Measurements from ENCODE around the gene FOXD1.
"Not testable (repeated sequence)": the region's sequence is repeated elsewhere in the genome, so short reads cannot be mapped to it uniquely, and the experiment has no call there.

FOXD1 gene

DNA sequence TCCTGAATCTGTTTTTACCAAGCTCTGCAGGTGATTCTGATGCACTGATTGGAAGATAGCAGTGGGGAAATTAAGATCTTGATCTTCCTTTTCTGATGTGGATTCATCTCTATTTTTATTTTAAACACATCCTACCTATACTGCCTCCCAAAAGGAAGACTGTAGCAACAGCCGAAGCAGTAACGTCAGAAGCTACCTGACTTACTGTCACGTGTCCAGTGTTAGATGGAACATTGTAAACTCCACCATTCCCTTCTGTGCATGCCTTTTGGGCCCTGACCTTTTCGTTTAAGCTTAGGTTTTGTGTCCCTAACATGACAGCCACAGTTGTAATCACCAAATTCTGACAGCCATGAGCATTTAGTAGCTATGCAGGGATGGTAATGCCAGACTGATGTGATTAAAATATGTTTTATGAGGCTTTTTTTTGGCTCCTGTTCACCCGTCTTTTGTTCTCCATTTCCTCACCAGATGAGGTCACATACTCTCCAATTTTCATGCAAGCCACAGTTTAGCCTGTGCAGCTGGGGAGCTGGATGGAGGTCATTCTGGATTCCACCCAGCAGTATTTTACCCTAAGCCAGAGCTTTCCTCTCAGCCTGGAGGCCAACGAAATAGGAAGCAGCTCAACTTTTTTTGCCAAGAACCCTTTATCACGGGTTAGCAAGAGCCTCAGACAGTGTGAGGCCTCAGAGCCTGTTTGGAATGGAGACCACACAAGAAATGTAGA lies 15.6 kb upstream of the FOXD1 start:
- no peak for DNase-seq (ENCODE audit: low read depth in 2 of 2)

- DNase-seq (ENCODE audit: low read depth in 2 of 2): no peak
Observed at GRCh38 chr5:73460133-73460532, 11.6 kb upstream of the FOXD1 start.

DNA sequence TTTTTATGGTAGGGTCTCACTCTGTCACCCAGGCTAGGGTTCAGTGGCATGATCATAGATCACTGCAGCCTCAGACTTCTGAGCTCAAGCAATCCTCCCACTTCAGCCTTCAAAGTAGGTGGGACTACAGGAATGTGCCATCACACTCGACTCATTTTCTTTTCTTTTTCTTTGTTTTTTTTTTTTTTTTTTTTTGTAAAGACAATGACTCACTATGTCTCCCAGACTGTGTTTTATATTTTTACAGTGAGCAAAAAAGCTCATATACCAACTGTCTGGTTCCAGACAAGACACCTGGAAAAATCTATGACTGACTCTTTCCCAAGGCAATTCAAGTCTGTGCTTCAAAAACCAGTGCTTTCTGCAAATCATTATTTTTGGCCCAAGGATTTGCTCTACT lies 10.8 kb upstream of the FOXD1 start:
- DNase-seq (ENCODE audit: low read depth in 2 of 2): no peak

DNA sequence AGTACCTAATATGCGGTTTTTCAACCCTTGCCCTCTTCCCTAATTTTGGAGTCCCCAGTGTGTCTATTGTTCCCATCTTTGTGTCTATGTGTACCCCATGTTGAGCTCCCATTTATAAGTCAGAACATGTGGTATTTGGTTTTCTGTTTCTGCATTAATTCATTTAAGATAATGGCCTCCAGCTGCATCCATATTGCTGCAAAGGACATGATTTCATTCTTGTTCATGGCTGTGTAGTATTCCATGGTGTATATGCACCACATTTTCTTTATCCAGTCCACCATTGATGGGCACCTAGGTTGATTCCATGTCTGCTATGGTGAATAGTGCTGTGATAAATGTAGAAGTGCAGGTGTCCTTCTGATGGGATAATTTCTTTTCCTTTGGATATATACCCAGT lies 7.9 kb upstream of the FOXD1 start:
- not testable (repeated sequence) for DNase-seq (ENCODE audit: low read depth in 2 of 2)

- no peak for DNase-seq (ENCODE audit: low read depth in 2 of 2)
Observed at GRCh38 chr5:73454379-73455036, 5.9 kb upstream of the FOXD1 start.

- no peak for DNase-seq (ENCODE audit: low read depth in 2 of 2)
Observed at GRCh38 chr5:73452215-73452614, 3.6 kb upstream of the FOXD1 start.

DNA sequence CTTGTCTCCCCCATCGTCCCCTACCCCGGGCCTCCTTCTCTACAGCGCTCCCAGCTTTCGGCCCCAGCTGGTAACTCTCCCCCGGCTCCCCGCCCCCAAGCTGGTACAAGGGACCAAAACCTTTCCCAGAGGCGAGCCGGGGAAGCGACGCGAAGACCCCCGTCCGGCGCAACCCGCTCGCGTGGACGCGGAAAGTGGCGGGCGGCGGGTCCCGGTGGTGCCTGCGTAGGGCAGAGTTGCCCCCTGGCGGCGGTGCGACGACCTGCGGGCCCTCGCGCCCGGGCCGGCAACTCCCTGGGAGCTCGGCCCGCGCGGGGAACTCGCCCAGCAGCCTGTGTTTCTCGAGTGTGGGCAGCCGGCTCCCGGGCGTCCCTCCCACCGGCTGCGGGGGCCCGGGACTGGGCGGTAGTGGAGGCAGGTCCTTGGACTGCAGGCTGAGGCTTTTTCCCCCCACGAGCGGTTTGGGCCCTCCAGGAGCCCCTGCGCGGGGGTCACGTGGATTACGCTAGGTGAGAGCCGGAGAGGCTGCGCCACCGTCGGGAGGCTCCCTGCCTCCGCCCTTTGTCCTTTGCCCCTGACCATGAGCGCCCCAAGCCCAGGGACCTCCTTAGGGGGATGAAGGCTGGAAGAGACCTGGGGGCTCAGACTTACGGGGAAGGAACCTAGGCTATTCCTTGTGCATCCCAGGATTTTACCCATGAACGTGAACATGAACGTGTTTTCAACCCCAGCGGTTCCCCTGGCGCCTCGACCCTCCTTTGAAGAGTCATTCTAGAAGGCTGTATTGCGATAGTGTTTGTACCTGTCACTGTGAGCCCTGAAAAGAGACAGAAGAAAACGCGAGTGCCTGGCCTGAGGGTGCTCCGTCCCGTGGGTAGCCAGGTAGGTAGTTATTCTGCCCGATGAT lies 2.9 kb upstream of the FOXD1 start:
- DNase-seq (ENCODE audit: low read depth in 2 of 2): peak; percentile 48 to 53

DNA sequence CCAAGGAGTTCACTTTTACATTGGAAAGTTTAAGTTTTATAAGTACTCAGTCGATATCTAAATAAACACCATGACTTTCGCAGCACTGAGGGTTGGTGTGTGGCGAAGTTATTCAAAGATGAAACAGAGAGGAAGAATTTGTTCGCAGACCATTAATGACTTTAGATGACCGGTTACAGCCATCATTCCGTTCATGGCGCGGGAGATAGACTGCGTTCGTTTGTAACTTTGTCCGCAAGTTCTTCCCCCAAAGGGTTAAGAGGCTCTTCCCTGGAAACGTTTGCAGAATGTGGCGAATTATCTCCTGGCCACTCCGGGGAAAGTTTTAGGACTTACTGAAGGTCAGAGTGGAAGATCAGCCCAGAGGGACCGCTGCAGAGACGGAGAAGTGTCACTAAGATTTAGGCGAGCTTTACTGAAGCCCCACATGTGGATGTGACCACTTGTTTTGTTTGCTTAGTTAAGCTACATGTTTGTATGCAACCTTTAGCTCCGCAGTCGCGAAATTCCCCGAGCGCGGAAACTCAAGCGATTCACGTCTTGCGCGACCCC lies 2.2 kb upstream of the FOXD1 start:
- no peak for DNase-seq (ENCODE audit: low read depth in 2 of 2)

DNA sequence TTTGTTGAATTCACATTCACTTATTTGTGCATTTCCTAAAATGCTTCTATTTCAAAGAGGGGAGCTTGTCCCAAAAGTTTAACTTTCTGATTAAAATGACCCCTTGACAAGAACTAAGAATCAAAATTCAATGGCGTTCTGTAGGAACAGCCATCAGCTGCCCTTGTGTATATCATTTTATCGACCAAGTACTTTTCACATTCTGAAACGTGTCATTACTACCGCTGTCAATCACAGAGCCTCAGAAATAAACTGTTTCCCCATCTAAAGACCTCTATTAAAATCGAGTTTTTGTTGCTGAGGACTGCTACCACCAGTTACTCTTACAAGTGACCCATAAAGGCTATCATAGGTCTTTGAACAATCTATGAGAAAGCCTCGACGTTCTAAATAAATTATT lies 1.6 kb upstream of the FOXD1 start:
- DNase-seq (ENCODE audit: low read depth in 2 of 2): no peak

DNA sequence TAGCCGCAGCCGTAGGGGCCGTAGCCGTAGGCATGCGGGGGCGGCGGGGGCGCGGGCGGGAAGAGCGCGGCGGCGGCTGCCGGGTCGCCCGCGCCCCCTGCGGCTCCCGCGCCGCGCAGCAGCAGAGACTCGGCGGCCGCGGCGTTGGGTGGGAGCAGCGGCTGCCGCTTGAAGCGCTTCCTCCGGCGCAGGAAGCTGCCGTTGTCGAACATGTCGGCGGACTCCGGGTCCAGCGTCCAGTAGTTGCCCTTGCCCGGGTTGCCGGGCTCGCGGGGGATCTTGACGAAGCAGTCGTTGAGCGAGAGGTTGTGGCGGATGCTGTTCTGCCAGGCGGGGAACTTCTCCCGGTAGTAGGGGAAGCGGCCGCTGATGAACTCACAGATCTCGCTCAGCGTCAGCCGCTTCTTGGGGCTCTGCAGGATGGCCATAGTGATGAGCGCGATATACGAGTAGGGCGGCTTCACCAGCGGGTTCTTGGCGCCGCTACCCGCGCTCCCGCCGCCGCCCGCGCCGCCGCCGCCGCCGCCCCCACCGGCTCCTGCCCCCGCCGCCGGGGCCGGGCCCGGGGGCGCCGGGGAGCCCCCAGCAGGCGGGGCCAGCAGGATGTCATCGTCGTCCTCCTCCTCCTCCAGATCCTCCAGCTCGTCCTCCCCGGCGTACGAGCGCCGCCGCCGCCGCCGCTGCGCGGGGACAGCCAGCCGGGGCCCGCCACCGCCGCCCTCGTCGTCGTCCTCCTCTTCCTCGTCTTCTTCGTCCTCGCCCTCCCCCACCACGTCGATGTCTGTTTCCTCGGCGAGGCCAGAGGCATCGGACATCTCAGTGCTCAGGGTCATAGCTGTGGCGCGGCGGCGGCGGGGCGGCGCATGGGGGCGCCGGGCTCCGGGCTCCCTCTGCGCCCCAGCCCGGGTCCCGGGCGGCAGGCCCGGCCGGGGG lies 781 bp downstream of the FOXD1 start:
- no peak for DNase-seq (ENCODE audit: low read depth in 2 of 2)

DNA sequence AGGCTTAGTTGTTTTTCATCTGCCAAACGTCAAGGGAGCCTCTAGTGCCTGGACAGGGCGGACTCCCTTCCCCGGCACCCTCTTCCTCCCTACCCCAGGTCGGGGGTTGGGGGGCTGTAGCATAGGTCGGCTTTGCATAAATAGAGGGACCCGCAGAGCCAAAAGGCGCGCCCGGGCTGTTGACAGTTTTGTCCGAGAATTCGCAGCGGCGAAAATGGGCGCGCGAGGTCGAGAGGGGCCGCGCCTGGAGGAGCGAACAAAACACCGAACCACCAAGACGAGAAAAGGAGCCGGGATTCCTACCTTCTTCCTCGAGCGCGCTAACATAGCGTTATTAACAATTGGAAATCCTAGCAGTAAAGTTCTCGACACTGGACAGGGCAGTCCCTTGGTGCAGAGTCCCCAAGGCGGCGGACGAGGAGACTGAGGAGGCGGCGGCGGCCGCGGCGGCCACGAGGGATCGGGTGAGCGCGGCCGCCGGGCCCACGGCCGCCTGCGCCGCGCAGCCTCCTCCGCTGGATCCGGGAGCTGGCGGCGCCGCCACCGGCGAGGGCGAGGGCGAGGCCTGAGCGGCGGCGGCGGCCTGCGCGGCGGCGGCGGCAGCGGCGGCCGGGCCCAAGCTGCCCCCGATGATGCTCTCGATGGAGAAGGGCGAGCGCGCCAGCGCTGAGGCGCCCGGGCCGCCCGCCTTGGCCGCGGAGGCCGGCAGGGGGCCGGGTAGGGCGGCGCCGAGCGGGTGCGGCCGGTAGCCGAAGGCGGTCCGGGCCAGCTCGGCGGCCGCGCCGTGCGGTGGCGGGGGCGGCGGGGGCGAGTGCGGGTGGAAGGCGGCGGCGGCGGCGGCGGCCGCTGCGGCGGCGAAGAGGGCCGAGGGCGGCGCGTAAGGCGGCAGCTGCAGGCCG lies 1.7 kb downstream of the FOXD1 start:
- DNase-seq (ENCODE audit: low read depth in 2 of 2): no peak

GRCh38 chr5:73445665-73446630 lies 2.6 kb downstream of the FOXD1 start:
- DNase-seq (ENCODE audit: low read depth in 2 of 2): no peak

DNA sequence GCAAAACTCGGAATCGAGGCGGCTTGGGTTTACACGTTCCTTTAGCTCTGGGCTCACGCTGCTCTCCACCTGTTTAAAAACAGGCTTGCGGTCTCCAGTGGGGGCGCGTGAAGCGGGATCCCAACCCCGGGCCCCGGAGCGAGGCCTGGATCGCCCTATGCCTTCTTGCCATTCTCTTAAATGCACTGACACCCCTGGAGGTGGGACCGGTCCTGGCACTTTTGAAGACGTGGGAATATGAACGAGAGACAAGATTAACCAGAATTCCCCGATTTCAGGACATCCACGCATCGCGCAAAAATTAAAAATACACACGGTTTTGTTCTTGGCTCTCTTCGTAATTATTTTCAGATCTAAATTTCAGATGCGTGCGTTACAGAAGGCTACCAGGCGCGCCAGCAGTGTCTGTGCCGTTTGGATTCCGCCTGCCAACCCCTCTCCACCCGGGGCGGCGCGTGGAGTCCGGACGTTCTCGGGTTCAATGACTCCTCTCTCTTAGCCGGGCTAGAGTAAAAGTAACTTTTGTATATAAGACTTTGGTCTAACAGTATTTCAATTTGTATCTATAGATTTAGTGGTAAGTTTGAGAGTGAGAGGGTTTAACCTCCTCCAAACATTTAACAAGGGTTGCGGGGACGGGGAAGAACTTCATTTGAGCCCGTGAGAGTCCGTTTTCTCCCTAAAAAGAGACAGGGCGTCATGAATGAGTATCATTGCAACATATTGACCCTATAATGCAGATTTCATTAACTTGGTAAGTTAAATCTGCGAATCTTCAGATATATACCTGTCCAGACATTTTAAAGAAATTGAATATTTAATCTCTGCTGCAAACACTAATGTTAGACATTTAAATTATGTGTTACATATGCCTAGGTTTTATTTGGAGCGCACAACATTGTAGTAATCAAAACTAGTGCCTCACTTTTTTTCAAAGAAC lies 3.8 kb downstream of the FOXD1 start:
- no peak for DNase-seq (ENCODE audit: low read depth in 2 of 2)

DNA sequence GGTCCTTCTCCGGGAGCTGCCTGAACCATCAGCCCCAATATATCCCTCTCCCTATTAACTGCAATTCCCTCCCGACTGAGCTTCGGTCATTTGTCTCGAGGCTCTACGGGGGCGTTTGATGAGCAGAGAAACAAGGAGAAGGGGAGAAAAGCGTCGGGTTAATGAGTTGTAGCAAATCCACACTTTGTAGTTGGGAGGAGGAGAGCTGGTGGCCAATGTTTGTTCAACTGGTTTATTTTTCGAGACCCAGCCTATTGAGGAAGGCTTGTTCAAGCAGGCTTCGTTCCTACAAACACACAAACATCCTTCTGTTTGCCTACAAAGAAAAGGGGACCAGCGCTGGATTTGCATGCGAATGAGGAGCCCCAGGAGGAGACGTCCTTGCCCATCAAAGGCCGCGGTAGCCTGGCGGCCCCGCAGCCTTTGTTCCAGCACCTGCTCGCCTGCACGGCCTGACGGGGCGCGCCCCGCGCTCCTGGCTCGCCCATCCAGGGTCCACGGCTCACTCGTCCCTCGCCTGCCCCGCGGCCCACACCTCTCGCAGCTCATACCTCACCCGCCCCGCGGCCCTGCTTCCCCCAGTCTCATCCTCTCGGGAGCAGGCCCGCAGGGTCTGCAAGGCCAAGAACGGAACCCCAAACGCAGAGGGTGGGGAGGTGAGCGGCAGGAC lies 4.6 kb downstream of the FOXD1 start:
- DNase-seq (ENCODE audit: low read depth in 2 of 2): no peak

DNA sequence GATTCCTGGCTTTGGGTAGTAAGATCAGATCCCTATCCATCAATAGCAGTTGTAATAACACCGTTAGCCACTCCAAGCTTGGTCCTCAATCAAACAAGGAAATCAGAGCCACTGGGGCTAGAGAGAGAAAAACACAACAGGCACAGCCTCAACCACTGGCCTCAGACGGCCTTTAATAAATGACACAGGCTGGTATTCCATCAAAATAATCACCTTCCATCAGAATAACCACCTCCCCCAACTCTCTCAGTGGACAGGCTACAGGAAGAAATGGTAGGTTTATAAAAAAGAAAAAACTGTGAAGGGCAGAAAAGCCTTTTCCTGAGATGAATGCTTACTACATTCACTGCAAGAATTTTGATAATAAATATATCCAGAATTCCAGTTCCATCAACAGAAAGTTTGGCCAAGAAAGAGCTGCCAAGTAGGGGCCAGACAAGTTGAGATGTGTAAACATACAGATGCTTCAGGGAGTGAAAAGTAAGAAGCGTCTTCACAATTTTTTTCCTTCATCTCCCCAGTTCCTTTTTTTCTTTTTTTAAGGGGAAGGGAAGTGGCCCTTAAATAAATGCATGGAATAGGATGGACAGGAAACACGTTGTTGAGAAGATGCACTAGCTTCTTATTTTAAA lies 5.5 kb downstream of the FOXD1 start:
- DNase-seq (ENCODE audit: low read depth in 2 of 2): no peak

GRCh38 chr5:73442231-73442811 lies 6.3 kb downstream of the FOXD1 start:
- no peak for DNase-seq (ENCODE audit: low read depth in 2 of 2)
